ENCODE data around the gene GAL3ST3.

The GAL3ST3 gene

GRCh38 chr11:66014804-66015453 lies 34.0 kb downstream of the GAL3ST3 start:
- H3K36me3 ChIP-seq (ENCODE audit: control insufficient read depth, low read length): no peaks in the 10 kb centered on the region

GRCh38 chr11:66013762-66014100 lies 35.2 kb downstream of the GAL3ST3 start:
- H3K36me3 ChIP-seq (ENCODE audit: control insufficient read depth, low read length): no peaks in the 10 kb centered on the region
- no peaks in the 10 kb centered on the region for H3K79me2 ChIP-seq (ENCODE audit: control insufficient read depth, low read length)
- TF ChIP-seq CTCF (IDR thresholded peaks at IDR 0.05; ENCODE audit: low read depth, low read length, poor library complexity, severe bottlenecking) (no peak), EZH2phosphoT487 (IDR thresholded peaks at IDR 0.05; ENCODE audit: borderline replicate concordance, low read length) (no peak)
- 0 out of 2 replicates have a peak, but pooled peaks cover 5% of the 10 kb centered on the region for H3K27me3 ChIP-seq (ENCODE audit: control insufficient read depth, low read length)
- H3K9me3 ChIP-seq (ENCODE audit: control insufficient read depth, insufficient read depth, low read length): no peaks in the 10 kb centered on the region
- H3F3A ChIP-seq (ENCODE audit: control insufficient read depth, insufficient read depth): no peaks in the 10 kb centered on the region
- no peaks in the 10 kb centered on the region for H3K4me1 ChIP-seq (ENCODE audit: control insufficient read depth, low read length)
- H3K9me2 ChIP-seq (replicated peaks; ENCODE audit: control insufficient read depth, low read length): no peaks in the 10 kb centered on the region
- H3K4me2 ChIP-seq (ENCODE audit: low read length): no peak overlapping the region
- no peaks in the 10 kb centered on the region for H4K20me1 ChIP-seq (ENCODE audit: control insufficient read depth, insufficient read depth, low read depth, low read length)
- no peak overlapping the region for H3K27ac ChIP-seq (ENCODE audit: low read depth, low read length)
- H3K4me3 ChIP-seq (ENCODE audit: low read length): no peak overlapping the region

More at GRCh38 chr11:66014804-66015453, 34.0 kb downstream of the GAL3ST3 start:
- no peaks in the 10 kb centered on the region for H3K9me2 ChIP-seq (replicated peaks; ENCODE audit: control insufficient read depth, low read length)
- H3K4me2 ChIP-seq (ENCODE audit: low read length): no peak overlapping the region
- H3F3A ChIP-seq (ENCODE audit: control insufficient read depth, insufficient read depth): no peaks in the 10 kb centered on the region
- no peaks in the 10 kb centered on the region for H3K79me2 ChIP-seq (ENCODE audit: control insufficient read depth, low read length)
- H3K9me3 ChIP-seq (ENCODE audit: control insufficient read depth, insufficient read depth, low read length): no peaks in the 10 kb centered on the region
- H3K4me3 ChIP-seq (ENCODE audit: low read length): no peak overlapping the region
- no peaks in the 10 kb centered on the region for H3K4me1 ChIP-seq (ENCODE audit: control insufficient read depth, low read length)
- TF ChIP-seq CTCF (IDR thresholded peaks at IDR 0.05; ENCODE audit: low read depth, low read length, poor library complexity, severe bottlenecking) (no peak), EZH2phosphoT487 (IDR thresholded peaks at IDR 0.05; ENCODE audit: borderline replicate concordance, low read length) (no peak)
- 0 out of 2 replicates have a peak, but pooled peaks cover 5% of the 10 kb centered on the region for H3K27me3 ChIP-seq (ENCODE audit: control insufficient read depth, low read length)
- H3K27ac ChIP-seq (ENCODE audit: low read depth, low read length): no peak overlapping the region
- H4K20me1 ChIP-seq (ENCODE audit: control insufficient read depth, insufficient read depth, low read depth, low read length): no peaks in the 10 kb centered on the region

- H3K36me3 ChIP-seq (ENCODE audit: control insufficient read depth, low read length): no peaks in the 10 kb centered on the region
- no peaks in the 10 kb centered on the region for H3K9me3 ChIP-seq (ENCODE audit: control insufficient read depth, insufficient read depth, low read length)
- H3K4me3 ChIP-seq (ENCODE audit: low read length): no peak overlapping the region
- no peaks in the 10 kb centered on the region for H3F3A ChIP-seq (ENCODE audit: control insufficient read depth, insufficient read depth)
- no peaks in the 10 kb centered on the region for H3K79me2 ChIP-seq (ENCODE audit: control insufficient read depth, low read length)
- H3K27ac ChIP-seq (ENCODE audit: low read depth, low read length): no peak overlapping the region
- H3K4me2 ChIP-seq (ENCODE audit: low read length): no peak overlapping the region
- H3K9me2 ChIP-seq (replicated peaks; ENCODE audit: control insufficient read depth, low read length): no peaks in the 10 kb centered on the region
- H3K27me3 ChIP-seq (ENCODE audit: control insufficient read depth, low read length): 0 out of 2 replicates have a peak, but pooled peaks cover 5% of the 10 kb centered on the region
- no peaks in the 10 kb centered on the region for H4K20me1 ChIP-seq (ENCODE audit: control insufficient read depth, insufficient read depth, low read depth, low read length)
- TF ChIP-seq EZH2phosphoT487 (IDR thresholded peaks at IDR 0.05; ENCODE audit: borderline replicate concordance, low read length) (no peak), CTCF (IDR thresholded peaks at IDR 0.05; ENCODE audit: low read depth, low read length, poor library complexity, severe bottlenecking) (no peak)
- H3K4me1 ChIP-seq (ENCODE audit: control insufficient read depth, low read length): no peaks in the 10 kb centered on the region
Measured at GRCh38 chr11:66012946-66013761, 35.8 kb downstream of the GAL3ST3 start.
